K562 (cell line): ENCODE data around the gene TRAF3. TPM values are rescaled to one million over a fixed set of nuclear protein-coding genes. Genes with fewer than 3 reads are reported as not detected.
A peak's percentile ranks its signal among the peaks of the same experiment; 100 is the strongest.

Experiments
- CUX1 ChIP-seq: fragments of 200-800 bp; sonication (Bioruptor generic); IDR thresholded peaks from 2 replicates; pipeline ENCODE4 v1.6.1; 2016; ENCODE audit warnings: missing genetic modification characterization, missing compliant biosample characterization
- FOS ChIP-seq: IDR thresholded peaks from 3 replicates; pipeline ENCODE4 v1.6.1; 2011; ENCODE audit not compliant: insufficient read length; ENCODE audit errors: extremely low read depth
- FOXA3 ChIP-seq, 2 experiments: fragments of 450-650 bp in 1 of 2; sonication (generic) in 1 of 2; formaldehyde crosslinking; IDR thresholded peaks in 1 of 2; conservative IDR thresholded peaks in 1 of 2; 2 replicates each; pipeline versions ENCODE4 v1.4.0 to v1.8.0; 2020 to 2022; ENCODE audit warnings: mild to moderate bottlenecking in 2 of 2, missing genetic modification reagents in 1 of 2
- KDM1A ChIP-seq, 2 experiments: fragments of 450-650 bp; IDR thresholded peaks; 2 replicates each; pipeline ENCODE4 v1.6.1; 2016; ENCODE audit warnings: mild to moderate bottlenecking in 2 of 2
- NFE2L1 ChIP-seq: fragments of 450-650 bp; IDR thresholded peaks from 2 replicates; pipeline ENCODE4 v1.6.1; 2016; ENCODE audit warnings: missing genetic modification characterization, low read depth, mild to moderate bottlenecking, missing compliant biosample characterization, moderate library complexity, borderline replicate concordance
- RBM22 ChIP-seq: fragments of 200-400 bp; formaldehyde crosslinking; IDR thresholded peaks from 2 replicates; pipeline ENCODE4 v1.6.1; 2018; ENCODE audit warnings: low read length, low read depth; ENCODE audit not compliant: poor library complexity, severe bottlenecking
- TEAD1 ChIP-seq, 2 experiments: fragments of 450-650 bp in 1 of 2; sonication (generic) in 1 of 2; formaldehyde crosslinking; IDR thresholded peaks; 2 replicates each; pipeline versions ENCODE4 v1.4.0 to v1.8.0; 2020 to 2022; ENCODE audit warnings: mild to moderate bottlenecking in 2 of 2, missing genetic modification reagents in 1 of 2
- TSC22D4 ChIP-seq: fragments of 450-650 bp; IDR thresholded peaks from 2 replicates; pipeline ENCODE4 v1.6.1; 2016; ENCODE audit warnings: missing genetic modification characterization, missing biosample characterization, control low read depth
- ZBTB40 ChIP-seq, 2 experiments: fragments of 450-650 bp in 1 of 2; sonication (generic) in 1 of 2; formaldehyde crosslinking in 1 of 2; IDR thresholded peaks; 2 replicates each; pipeline versions ENCODE4 v1.7.1 to v1.9.0; 2016 to 2022; ENCODE audit warnings: inconsistent platforms in 1 of 2, mild to moderate bottlenecking in 1 of 2, missing genetic modification reagents in 1 of 2
- ZNF282 ChIP-seq: sonication (generic); formaldehyde crosslinking; IDR thresholded peaks from 2 replicates; pipeline ENCODE4 v1.8.1; 2023; ENCODE audit warnings: missing genetic modification reagents
- ZNF764 ChIP-seq: fragments of 250-450 bp; sonication (Bioruptor Pico); IDR thresholded peaks from 2 replicates; pipeline ENCODE4 v1.4.0; 2020; ENCODE audit warnings: low read depth, mild to moderate bottlenecking, moderate library complexity
- ZSCAN29 ChIP-seq: fragments of 450-650 bp; IDR thresholded peaks from 2 replicates; pipeline ENCODE4 v1.6.1; 2017
- polyA plus RNA-seq, 8 experiments: library from polyadenylated mRNA; depleted of rRNA in 4 of 8; stranded (reverse) in 5 of 8; unstranded in 3 of 8; fragments of >200 nt; fragmentation: Nextera tagmentation in 2 of 8; fragmentation: Illumina TruSeq in 1 of 8; extraction: Ambion mirVana in 2 of 8; extraction: Trizol in 1 of 8; gene quantifications; 2 replicates each; pipeline versions ENCODE4 v1.2.1 to v1.2.3, GENCODE V29; 2011 to 2014; ENCODE audit warnings: inconsistent platforms in 1 of 8, missing spikeins in 1 of 8
- total RNA-seq, 7 experiments: library from RNA; depleted of rRNA in 6 of 7; stranded (reverse); fragments of >200 nt in 6 of 7; fragmentation: Illumina TruSeq in 2 of 7; extraction: Trizol in 2 of 7; gene quantifications; 2 replicates each; pipeline versions ENCODE4 v1.2.1 to v1.2.3, GENCODE V29; 2011 to 2021; ENCODE audit warnings: low replicate concordance in 1 of 7

Gene TRAF3
- total and polyA plus RNA-seq, 9 of the 15 experiments (the other 6 are each of a cell fraction or from before 2014, with no cell fraction given) = 0.52 to 21.3 (median 9.9) TPM

GRCh38 chr14:102746634-102747438 lies 30.4 kb upstream of the TRAF3 start (continued):
- TF ChIP-seq CUX1 (CRISPR knock-in tag) (no peak), ZBTB40 (IDR thresholded peaks at IDR 0.05) (no peak), ZBTB40 (CRISPR knock-in tag; IDR thresholded peaks at IDR 0.05) (no peak), ZSCAN29 (no peak), FOXA3 (CRISPR knock-in tag; conservative IDR thresholded peaks at IDR 0.05 in 1 of 2, IDR thresholded peaks at IDR 0.05 in 1 of 2) (no peak), TEAD1 (CRISPR knock-in tag; IDR thresholded peaks at IDR 0.05) (no peak), FOS (no peak), KDM1A (IDR thresholded peaks at IDR 0.05) (peak in 1 of 2 experiments; percentile 83; a peak in 2 of 4 replicates), ZNF282 (no peak), TSC22D4 (tag) (no peak), RBM22 (peak; percentile 69), ZNF764 (CRISPR knock-in tag) (no peak), NFE2L1 (tag) (no peak)
